HepG2 (cell line): ENCODE data around the gene RIN3. TPM values are rescaled to one million over a fixed set of nuclear protein-coding genes. Genes with fewer than 3 reads are reported as not detected.

Source experiments
- ATAC-seq: fragments of 200-7000 bp; cut with Tn5 transposase; 3 replicates; pipeline ENCODE4 v1.9.1; 2020; ENCODE audit warnings: mild to moderate bottlenecking, moderate library complexity
- BruUV-seq: library from RNA; stranded (reverse); fragments of 400-500 nt; replicated peaks from 2 replicates; lab custom pipeline; 2021; lab: Mats Ljungman, UMichigan
- CTCF ChIA-PET: fragments of 300-600 bp; formaldehyde crosslinking; extraction: SDS; loops from one replicate; lab custom pipeline; 2021; ENCODE audit warnings: low total read pairs, inconsistent platforms, low intra/inter-chr PET ratio; lab: Yijun Ruan, JAX
- POLR2A ChIA-PET: fragments of 350-600 bp; sonication (Branson Sonifier 250); formaldehyde crosslinking; loops from one replicate; lab custom pipeline; 2020; ENCODE audit warnings: antibody characterized with exemption, inconsistent platforms; lab: Yijun Ruan, JAX
- DNase-seq: peaks from one replicate; pipeline ENCODE4 v3.0.0-alpha.2; 2015; ENCODE audit warnings: low spot score
- FAIRE-seq: peaks from 3 replicates; lab custom pipeline; 2011; peaks lifted over from hg19 to GRCh38; lab: Jason Lieb, UNC
- H2AFZ ChIP-seq: one replicate; pipeline ENCODE4 v1.6.1; 2011; ENCODE audit warnings: low read length, inconsistent platforms
- H3K27ac ChIP-seq: fragments of 300-600 bp; 3 replicates; pipeline ENCODE4 v1.8.0; 2011; ENCODE audit warnings: mixed run types, mild to moderate bottlenecking, mixed read lengths, low read length, inconsistent platforms; ENCODE audit not compliant: insufficient read depth; ENCODE audit errors: extremely low read length
- H3K27me3 ChIP-seq, 2 experiments: fragments of 200-600 bp in 1 of 2; 2 replicates in 1 of 2; 3 replicates in 1 of 2; pipeline versions ENCODE4 v1.6.0 to v1.8.0; 2011; ENCODE audit warnings: low read length in 2 of 2, mild to moderate bottlenecking in 2 of 2, moderate library complexity in 2 of 2, inconsistent platforms in 1 of 2; ENCODE audit not compliant: insufficient read depth in 2 of 2, control insufficient read depth in 1 of 2
- H3K36me3 ChIP-seq, 2 experiments: fragments of 200-600 bp in 1 of 2; replicated peaks in 1 of 2; 2 replicates in 1 of 2; 3 replicates in 1 of 2; pipeline versions ENCODE4 v1.5.1 to v1.8.0; 2011; ENCODE audit warnings: low read length in 2 of 2, inconsistent platforms in 1 of 2; ENCODE audit not compliant: insufficient read depth in 2 of 2, control insufficient read depth in 1 of 2
- H3K4me1 ChIP-seq: 2 replicates; pipeline ENCODE4 v1.5.1; 2012; ENCODE audit warnings: low read length, inconsistent platforms; ENCODE audit not compliant: insufficient read depth
- H3K4me2 ChIP-seq: 2 replicates; pipeline ENCODE4 v1.6.0; 2011; ENCODE audit warnings: low read depth, low read length, inconsistent platforms
- H3K4me3 ChIP-seq, 3 experiments: fragments of 200-600 bp in 1 of 3; sonication (generic), shearing (Covaris generic) in 1 of 3; replicated peaks in 1 of 3; 2 replicates each; pipeline ENCODE4 v1.5.1; 2011 to 2016; ENCODE audit warnings: low read length in 3 of 3, inconsistent platforms in 2 of 3, low read depth in 2 of 3, mild to moderate bottlenecking in 2 of 3, control low read depth in 1 of 3, mixed read lengths in 1 of 3; ENCODE audit not compliant: insufficient read depth in 1 of 3
- H3K79me2 ChIP-seq: one replicate; pipeline ENCODE4 v1.6.1; 2011; ENCODE audit warnings: low read length, inconsistent platforms; ENCODE audit not compliant: insufficient read depth
- H3K9ac ChIP-seq: 2 replicates; pipeline ENCODE4 v1.6.0; 2011; ENCODE audit warnings: mild to moderate bottlenecking, low read depth, low read length, inconsistent platforms; ENCODE audit not compliant: insufficient read depth
- H3K9me3 ChIP-seq: 2 replicates; pipeline ENCODE4 v1.5.1; 2012; ENCODE audit warnings: mild to moderate bottlenecking, low read length
- H4K20me1 ChIP-seq: 2 replicates; pipeline ENCODE4 v1.6.0; 2011; ENCODE audit warnings: inconsistent platforms, mild to moderate bottlenecking, low read length, moderate library complexity; ENCODE audit not compliant: insufficient read depth
- ATAD3A ChIP-seq: sonication (generic); formaldehyde crosslinking; IDR thresholded peaks from 2 replicates; pipeline ENCODE4 v1.4.0; 2020; ENCODE audit warnings: missing genetic modification reagents
- CSRNP2 ChIP-seq: sonication (generic); formaldehyde crosslinking; conservative IDR thresholded peaks from 2 replicates; pipeline ENCODE4 v1.8.0; 2022; ENCODE audit warnings: low read depth, missing genetic modification reagents
- ESRRA ChIP-seq: sonication (generic); formaldehyde crosslinking; IDR thresholded peaks from 2 replicates; pipeline ENCODE4 v1.5.1; 2020; ENCODE audit warnings: mild to moderate bottlenecking, low read depth, missing genetic modification reagents
- FOXC1 ChIP-seq: sonication (generic); formaldehyde crosslinking; IDR thresholded peaks from 2 replicates; pipeline ENCODE4 v1.8.0; 2022; ENCODE audit warnings: mild to moderate bottlenecking, missing genetic modification reagents, borderline replicate concordance
- NAIF1 ChIP-seq: sonication (generic); formaldehyde crosslinking; IDR thresholded peaks from 2 replicates; pipeline ENCODE4 v1.5.0; 2020; ENCODE audit warnings: mild to moderate bottlenecking, missing genetic modification reagents, borderline replicate concordance
- NPAS2 ChIP-seq: sonication (generic); formaldehyde crosslinking; IDR thresholded peaks from 2 replicates; pipeline ENCODE4 v1.8.0; 2022; ENCODE audit warnings: mild to moderate bottlenecking, missing genetic modification reagents, borderline replicate concordance
- NR2F6 ChIP-seq, 2 experiments: IDR thresholded peaks; 2 replicates each; pipeline ENCODE4 v1.6.1; 2016; ENCODE audit warnings: antibody characterized with exemption in 1 of 2, mild to moderate bottlenecking in 1 of 2
- PLSCR1 ChIP-seq: sonication (generic); formaldehyde crosslinking; IDR thresholded peaks from 2 replicates; pipeline ENCODE4 v1.5.0; 2020; ENCODE audit warnings: missing genetic modification reagents, mild to moderate bottlenecking, borderline replicate concordance
- POGK ChIP-seq: sonication (generic); formaldehyde crosslinking; conservative IDR thresholded peaks from 2 replicates; pipeline ENCODE4 v1.8.0; 2022; ENCODE audit warnings: mild to moderate bottlenecking, moderate library complexity, missing genetic modification reagents
- TRAFD1 ChIP-seq: sonication (generic); formaldehyde crosslinking; IDR thresholded peaks from 2 replicates; pipeline ENCODE4 v1.5.1; 2020; ENCODE audit warnings: missing genetic modification reagents, mild to moderate bottlenecking, borderline replicate concordance
- ZNF3 ChIP-seq: IDR thresholded peaks from 2 replicates; pipeline ENCODE4 v1.7.0; 2017; ENCODE audit warnings: inconsistent platforms
- ZNF354B ChIP-seq: sonication (generic); formaldehyde crosslinking; IDR thresholded peaks from 2 replicates; pipeline ENCODE4 v1.8.0; 2022; ENCODE audit warnings: mild to moderate bottlenecking, missing genetic modification reagents
- WGBS: methylation state at CpG from one replicate; pipeline ENCODE4 v1.1.6; 2017; ENCODE audit warnings: low lambda C conversion rate; 5-methylcytosine and 5-hydroxymethylcytosine counted together
- in situ Hi-C: cut with HindIII; loops from 2 replicates; pipeline ENCODE4 v1.10.0; 2017; ENCODE audit warnings: low pct_unique_long_range_greater_than_20kb; ENCODE audit not compliant: extremely low pct_ligation_motif_present
- intact Hi-C: fragments of 100-400 bp; cut with micrococcal nuclease; formaldehyde crosslinking; loops from one replicate; pipeline ENCODE4 v1.10.0; 2022; ENCODE audit not compliant: unreplicated experiment
- polyA plus RNA-seq, 8 experiments: library from polyadenylated mRNA; depleted of rRNA in 3 of 8; stranded (reverse) in 7 of 8; unstranded in 1 of 8; fragments of >200 nt; fragmentation: Illumina TruSeq in 4 of 8; extraction: Trizol in 4 of 8; gene quantifications; 2 replicates each; pipeline versions ENCODE4 v1.2.1 to v1.2.3, GENCODE V29; 2011 to 2016; ENCODE audit warnings: low read depth in 4 of 8, missing spikeins in 1 of 8, mixed read lengths in 1 of 8; ENCODE audit not compliant: insufficient read depth in 1 of 8
- total RNA-seq, 5 experiments: library from RNA; depleted of rRNA; stranded (reverse); fragments of >200 nt; fragmentation: Illumina TruSeq; extraction: Trizol; gene quantifications; 2 replicates each; pipeline ENCODE4 v1.2.3, GENCODE V29; 2016; ENCODE audit warnings: low read depth in 1 of 5

The RIN3 gene
- total and polyA plus RNA-seq, 2 of the 13 experiments (the other 11 are each of a cell fraction or from before 2014, with no cell fraction given): 2.3 to 3.6 TPM

- H3K4me1 ChIP-seq: no peaks in the 10 kb centered on the region
- H3K36me3 ChIP-seq: peaks cover 3 to 4% of the 10 kb centered on the region in 2 experiments; a peak in 1 of 5 replicates
- no peak for ATAC-seq
- intact Hi-C loops: no loop called here
- CTCF ChIA-PET: no interaction called here
- TF ChIP-seq NAIF1 (CRISPR knock-in tag): no peak
- TF ChIP-seq ESRRA: no peak
- TF ChIP-seq POGK (CRISPR knock-in tag): no peak
- no peak for TF ChIP-seq ATAD3A
- no peak for TF ChIP-seq TRAFD1 (CRISPR knock-in tag)
- no peak for TF ChIP-seq ZNF354B (CRISPR knock-in tag)
- no peak for TF ChIP-seq CSRNP2 (CRISPR knock-in tag)
- TF ChIP-seq FOXC1 (CRISPR knock-in tag): no peak
- TF ChIP-seq ZNF3 (CRISPR knock-in tag): no peak
- no peak for TF ChIP-seq NR2F6 (IDR thresholded peaks at IDR 0.05)
- TF ChIP-seq NR2F6 (CRISPR knock-in tag; IDR thresholded peaks at IDR 0.05): no peak
- TF ChIP-seq PLSCR1 (CRISPR knock-in tag): no peak
- TF ChIP-seq NPAS2: no peak
- TF ChIP-seq, all 625 proteins: peak for 0
- 94% methylated on average over 12 of the region's 12 CpGs for WGBS
- H3K27me3 ChIP-seq: no peaks in the 10 kb centered on the region
- in situ Hi-C loops: no loop called here
- no peak for DNase-seq
- H3K4me3 ChIP-seq: no peak overlapping the region
- no peaks in the 10 kb centered on the region for H3K9me3 ChIP-seq
- no peaks in the 10 kb centered on the region for H3K79me2 ChIP-seq
- no peak overlapping the region for H3K27ac ChIP-seq
- no peak overlapping the region for H2AFZ ChIP-seq
- no TSS peak for BruUV-seq
- POLR2A ChIA-PET: no interaction called here
- no peaks in the 10 kb centered on the region for H4K20me1 ChIP-seq
- no peak overlapping the region for H3K4me2 ChIP-seq
- no peak for FAIRE-seq
- no peak overlapping the region for H3K9ac ChIP-seq
Measured at GRCh38 chr14:92582706-92583452, 69.3 kb downstream of the RIN3 start.
